ENCODE measurements around the gene MFN2.

The MFN2 gene

DNA sequence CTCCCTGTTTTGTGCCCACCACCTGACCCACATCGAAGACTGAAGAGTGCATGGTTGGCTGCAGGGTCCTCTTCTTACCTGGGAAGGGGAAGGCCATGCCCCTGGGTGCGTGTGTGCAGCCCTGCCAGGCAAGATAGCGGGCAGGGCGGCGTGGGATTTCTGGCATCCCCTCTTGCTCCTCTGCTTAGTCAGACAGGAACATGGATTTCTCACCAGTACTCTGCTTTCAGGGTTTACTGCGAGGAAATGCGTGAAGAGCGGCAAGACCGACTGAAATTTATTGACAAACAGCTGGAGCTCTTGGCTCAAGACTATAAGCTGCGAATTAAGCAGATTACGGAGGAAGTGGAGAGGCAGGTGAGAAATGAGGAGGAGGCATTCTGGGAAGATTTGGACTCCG lies 23.5 kb downstream of the MFN2 start:
- H2AFZ ChIP-seq (ENCODE audit: low read depth, low read length) = no peak overlapping the region
- H3K27ac ChIP-seq (ENCODE audit: low read length) = no peak overlapping the region
- H3K4me2 ChIP-seq (ENCODE audit: insufficient read depth, low read length) = no peak overlapping the region
- no peaks in the 10 kb centered on the region for H3K9me3 ChIP-seq (ENCODE audit: insufficient read depth, low read length, severe bottlenecking)
- no peaks in the 10 kb centered on the region for H3K79me2 ChIP-seq (ENCODE audit: insufficient read depth, low read length)
- no peak overlapping the region for H3K9ac ChIP-seq (ENCODE audit: low read depth, low read length)
- TF ChIP-seq, protein P1, sequence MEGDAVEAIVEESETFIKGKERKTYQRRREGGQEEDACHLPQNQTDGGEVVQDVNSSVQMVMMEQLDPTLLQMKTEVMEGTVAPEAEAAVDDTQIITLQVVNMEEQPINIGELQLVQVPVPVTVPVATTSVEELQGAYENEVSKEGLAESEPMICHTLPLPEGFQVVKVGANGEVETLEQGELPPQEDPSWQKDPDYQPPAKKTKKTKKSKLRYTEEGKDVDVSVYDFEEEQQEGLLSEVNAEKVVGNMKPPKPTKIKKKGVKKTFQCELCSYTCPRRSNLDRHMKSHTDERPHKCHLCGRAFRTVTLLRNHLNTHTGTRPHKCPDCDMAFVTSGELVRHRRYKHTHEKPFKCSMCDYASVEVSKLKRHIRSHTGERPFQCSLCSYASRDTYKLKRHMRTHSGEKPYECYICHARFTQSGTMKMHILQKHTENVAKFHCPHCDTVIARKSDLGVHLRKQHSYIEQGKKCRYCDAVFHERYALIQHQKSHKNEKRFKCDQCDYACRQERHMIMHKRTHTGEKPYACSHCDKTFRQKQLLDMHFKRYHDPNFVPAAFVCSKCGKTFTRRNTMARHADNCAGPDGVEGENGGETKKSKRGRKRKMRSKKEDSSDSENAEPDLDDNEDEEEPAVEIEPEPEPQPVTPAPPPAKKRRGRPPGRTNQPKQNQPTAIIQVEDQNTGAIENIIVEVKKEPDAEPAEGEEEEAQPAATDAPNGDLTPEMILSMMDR (IDR thresholded peaks at IDR 0.05; ENCODE audit: borderline replicate concordance, extremely low read depth, low read length, poor library complexity, severe bottlenecking) = no peak
- no peaks in the 10 kb centered on the region for H3K27me3 ChIP-seq (ENCODE audit: insufficient read depth, low read length, poor library complexity)
- H3K36me3 ChIP-seq (ENCODE audit: insufficient read depth, low read length) = peaks cover 81% of the 10 kb centered on the region
- no peak for DNase-seq
- H3K4me3 ChIP-seq (ENCODE audit: low read depth in 1 of 2, low read length in 2 of 2) = no peak overlapping the region
- H3K4me1 ChIP-seq (ENCODE audit: insufficient read depth, low read length) = no peaks in the 10 kb centered on the region
- no peaks in the 10 kb centered on the region for H4K20me1 ChIP-seq (ENCODE audit: insufficient read depth, low read length)
- no peak for ATAC-seq (ENCODE audit: insufficient read depth, low read depth)

DNA sequence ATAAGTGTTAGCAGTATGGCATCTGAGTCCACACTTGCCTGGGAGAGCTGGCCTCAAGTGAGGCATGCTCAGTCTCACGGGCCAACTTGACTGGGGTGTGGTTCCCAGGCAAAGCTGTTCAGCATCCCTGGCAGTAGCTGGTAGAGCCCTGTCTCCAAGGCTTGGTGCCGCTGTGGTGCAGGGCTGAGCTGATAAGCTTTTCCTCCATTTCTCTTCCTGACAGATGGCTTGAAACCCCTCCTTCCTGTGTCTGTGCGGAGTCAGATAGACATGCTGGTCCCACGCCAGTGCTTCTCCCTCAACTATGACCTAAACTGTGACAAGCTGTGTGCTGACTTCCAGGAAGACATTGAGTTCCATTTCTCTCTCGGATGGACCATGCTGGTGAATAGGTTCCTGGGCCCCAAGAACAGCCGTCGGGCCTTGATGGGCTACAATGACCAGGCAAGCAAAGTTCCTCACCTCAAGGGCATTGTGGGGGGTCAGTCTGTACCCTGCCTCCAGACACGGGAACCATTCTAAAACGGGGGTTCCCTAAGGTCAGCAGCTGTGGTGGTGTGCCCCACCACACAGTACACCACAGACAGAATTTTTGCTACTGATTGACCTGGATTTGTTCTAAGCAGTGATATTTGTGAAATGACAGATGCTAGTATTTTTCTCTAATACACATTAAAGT lies 25.4 kb downstream of the MFN2 start:
- no peak overlapping the region for H2AFZ ChIP-seq (ENCODE audit: low read depth, low read length)
- ATAC-seq (ENCODE audit: insufficient read depth, low read depth) (no peak), DNase-seq (no peak)
- H3K4me2 ChIP-seq (ENCODE audit: insufficient read depth, low read length) = no peak overlapping the region
- H3K9ac ChIP-seq (ENCODE audit: low read depth, low read length) = no peak overlapping the region
- H3K27me3 ChIP-seq (ENCODE audit: insufficient read depth, low read length, poor library complexity) = no peaks in the 10 kb centered on the region
- H3K4me1 ChIP-seq (ENCODE audit: insufficient read depth, low read length) = no peaks in the 10 kb centered on the region
- no peaks in the 10 kb centered on the region for H3K9me3 ChIP-seq (ENCODE audit: insufficient read depth, low read length, severe bottlenecking)
- TF ChIP-seq EZH2 (IDR thresholded peaks at IDR 0.05; ENCODE audit: borderline replicate concordance, low read depth, low read length, severe bottlenecking) = no peak
- TF ChIP-seq, protein P1 (IDR thresholded peaks at IDR 0.05; ENCODE audit: borderline replicate concordance, extremely low read depth, low read length, poor library complexity, severe bottlenecking) = no peak
- H3K27ac ChIP-seq (ENCODE audit: low read length) = no peak overlapping the region
- no peaks in the 10 kb centered on the region for H4K20me1 ChIP-seq (ENCODE audit: insufficient read depth, low read length)
- no peak overlapping the region for H3K4me3 ChIP-seq (ENCODE audit: low read depth in 1 of 2, low read length in 2 of 2)
- H3K79me2 ChIP-seq (ENCODE audit: insufficient read depth, low read length) = no peaks in the 10 kb centered on the region
- peaks cover 86% of the 10 kb centered on the region for H3K36me3 ChIP-seq (ENCODE audit: insufficient read depth, low read length)

DNA sequence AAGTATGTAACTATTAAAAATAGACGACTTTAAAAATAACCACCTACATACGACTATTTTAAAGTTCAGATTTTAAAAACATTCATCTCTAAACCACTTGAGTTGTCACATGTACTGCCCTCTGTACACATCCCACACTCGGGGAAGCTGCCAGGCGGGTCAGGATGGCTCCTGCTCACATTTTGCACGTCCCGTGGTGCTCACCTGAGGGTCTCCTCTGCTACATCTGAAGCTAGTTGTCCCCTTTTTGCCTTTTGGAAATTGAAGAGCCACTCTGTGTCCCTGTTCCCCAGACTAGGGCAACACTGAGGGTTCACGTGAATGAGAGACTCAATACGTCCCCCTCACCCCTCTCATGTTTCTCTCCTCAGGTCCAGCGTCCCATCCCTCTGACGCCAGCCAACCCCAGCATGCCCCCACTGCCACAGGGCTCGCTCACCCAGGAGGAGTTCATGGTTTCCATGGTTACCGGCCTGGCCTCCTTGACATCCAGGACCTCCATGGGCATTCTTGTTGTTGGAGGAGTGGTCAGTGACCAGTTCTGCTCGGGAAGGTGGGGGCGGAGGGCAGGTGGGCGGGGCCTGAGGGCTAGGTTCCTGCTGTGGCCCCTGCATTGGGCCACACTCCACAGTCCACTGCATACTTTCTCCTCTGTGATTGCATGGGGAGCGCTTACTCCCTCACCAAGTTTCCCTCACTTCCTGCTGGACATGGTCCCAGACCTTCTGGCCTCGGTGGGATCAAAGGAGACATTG lies 26.1 kb downstream of the MFN2 start:
- Histone ChIP-seq H4K20me1 (ENCODE audit: insufficient read depth, low read length) (no peaks in the 10 kb centered on the region), H3K79me2 (ENCODE audit: insufficient read depth, low read length) (no peaks in the 10 kb centered on the region), H3K36me3 (ENCODE audit: insufficient read depth, low read length) (peaks cover 87% of the 10 kb centered on the region), H3K4me2 (ENCODE audit: insufficient read depth, low read length) (no peak overlapping the region), H3K4me1 (ENCODE audit: insufficient read depth, low read length) (no peaks in the 10 kb centered on the region), H3K9ac (ENCODE audit: low read depth, low read length) (no peak overlapping the region), H3K27ac (ENCODE audit: low read length) (no peak overlapping the region), H3K9me3 (ENCODE audit: insufficient read depth, low read length, severe bottlenecking) (no peaks in the 10 kb centered on the region), H3K4me3 (ENCODE audit: low read depth in 1 of 2, low read length in 2 of 2) (no peak overlapping the region), H3K27me3 (ENCODE audit: insufficient read depth, low read length, poor library complexity) (no peaks in the 10 kb centered on the region), H2AFZ (ENCODE audit: low read depth, low read length) (no peak overlapping the region)
- TF ChIP-seq, protein P1 (IDR thresholded peaks at IDR 0.05; ENCODE audit: borderline replicate concordance, extremely low read depth, low read length, poor library complexity, severe bottlenecking) = no peak
- no peak for TF ChIP-seq EZH2 (IDR thresholded peaks at IDR 0.05; ENCODE audit: borderline replicate concordance, low read depth, low read length, severe bottlenecking)
- DNase-seq = no peak
- no peak for ATAC-seq (ENCODE audit: insufficient read depth, low read depth)
